CD4-positive, alpha-beta T cell treated with Interleukin-10 for 1 hour (primary cell): ENCODE measurements around the gene TCN1.
A peak's percentile ranks its signal among the peaks of the same experiment; 100 is the strongest.
"Not testable (repeated sequence)": the region's sequence is repeated elsewhere in the genome, so short reads cannot be mapped to it uniquely, and the experiment has no call there.

Experiments used
- DNase-seq: peaks from one replicate; pipeline ENCODE4 v3.0.0-alpha.2; 2020

Gene TCN1

GRCh38 chr11:59854871-59855270 lies 11.4 kb downstream of the TCN1 start:
- DNase-seq = no peak

- not testable (repeated sequence) for DNase-seq
Measured at GRCh38 chr11:59851416-59851815, 14.9 kb downstream of the TCN1 start.

DNA sequence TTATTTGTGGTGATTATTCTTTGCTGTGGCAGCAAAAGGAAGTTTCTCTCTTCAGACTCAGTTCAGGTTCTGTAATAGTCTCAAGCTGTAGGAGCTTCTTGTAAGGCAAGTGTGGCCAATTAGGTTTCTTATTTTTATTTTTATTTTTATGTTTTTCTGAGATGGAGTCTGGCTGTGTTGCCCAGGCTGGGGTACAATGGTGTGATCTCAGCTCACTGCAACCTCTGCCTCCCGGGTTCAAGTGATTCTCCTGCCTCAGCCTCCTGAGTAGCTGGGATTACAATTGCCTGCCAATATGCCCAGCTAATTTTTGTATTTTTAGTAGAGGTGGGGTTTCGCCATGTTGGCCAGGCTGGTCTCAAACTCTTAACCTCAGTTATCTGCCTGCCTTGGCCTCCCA lies 16.7 kb downstream of the TCN1 start:
- DNase-seq = not testable (repeated sequence)

GRCh38 chr11:59849129-59849528 lies 17.2 kb downstream of the TCN1 start:
- no peak for DNase-seq

- not testable (repeated sequence) for DNase-seq
Measured at GRCh38 chr11:59848439-59848838, 17.8 kb downstream of the TCN1 start.

- no peak for DNase-seq
Measured at GRCh38 chr11:59847626-59848025, 18.7 kb downstream of the TCN1 start.

DNA sequence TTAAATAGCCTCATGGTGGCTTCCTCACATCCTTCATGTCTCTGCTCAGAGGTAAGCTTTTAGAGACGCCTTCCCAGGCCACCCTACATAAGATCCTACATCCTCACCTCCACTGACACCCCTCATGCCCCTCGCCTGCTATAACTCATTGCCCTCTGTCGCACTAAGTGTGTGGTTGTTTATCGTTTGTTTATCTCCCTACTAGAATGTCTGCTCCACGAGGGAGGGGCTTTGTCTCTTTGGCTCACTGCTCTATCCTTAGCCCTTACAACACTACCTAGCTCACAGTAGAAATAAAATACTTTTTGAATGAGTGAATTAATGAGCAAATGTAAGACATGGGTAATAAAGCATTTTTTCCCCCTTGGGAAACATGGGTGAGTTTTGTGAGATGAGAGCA lies 19.7 kb downstream of the TCN1 start:
- no peak for DNase-seq

DNA sequence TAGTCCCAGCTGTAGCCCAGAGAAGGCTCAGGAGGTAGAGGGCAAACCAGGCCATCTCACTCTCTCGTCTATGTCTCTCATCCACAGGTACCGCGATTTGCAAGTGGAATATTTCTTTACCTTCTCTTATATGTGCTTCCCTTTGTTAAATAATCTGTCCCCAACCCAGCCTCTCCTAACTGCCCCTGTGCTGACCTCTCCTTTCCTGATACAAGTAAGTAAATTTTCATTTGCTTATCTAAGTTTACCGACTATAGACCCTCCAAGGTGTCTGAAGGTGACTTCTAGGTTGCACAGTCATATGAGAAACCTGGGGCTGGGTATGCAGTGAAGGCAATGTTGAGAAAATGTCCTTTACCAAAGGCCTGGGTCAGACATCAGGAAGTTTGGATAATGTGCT lies 20.9 kb downstream of the TCN1 start, which contains the start of gene CBLIF:
TSS of gene CBLIF (minus strand) at position 101 of the 400 bp plus-strand sequence. CDS start at position 55, 46 bp downstream.
- no peak for DNase-seq

GRCh38 chr11:59842316-59842715 lies 24.0 kb downstream of the TCN1 start:
- DNase-seq = no peak

DNA sequence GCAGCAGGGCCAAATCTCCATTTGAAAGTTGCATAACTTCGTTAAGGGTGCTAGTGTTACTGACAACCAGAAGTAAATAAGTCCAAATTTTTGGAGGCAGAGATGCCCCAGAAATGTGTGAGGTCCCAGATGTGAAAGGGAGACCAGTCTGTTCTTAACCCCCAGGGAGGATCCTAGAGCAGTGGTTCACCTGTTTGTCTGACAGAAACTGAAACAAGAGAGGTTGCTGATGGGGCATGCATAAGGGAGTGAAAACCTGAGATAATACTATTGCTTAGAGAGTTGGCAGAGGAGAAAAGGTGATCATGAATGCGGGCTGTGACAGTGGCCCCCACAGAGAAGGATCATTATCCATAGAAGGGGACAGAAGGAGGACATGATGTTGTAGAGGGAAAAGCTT lies 24.8 kb downstream of the TCN1 start:
- no peak for DNase-seq

GRCh38 chr11:59839615-59840014 lies 26.7 kb downstream of the TCN1 start:
- no peak for DNase-seq

GRCh38 chr11:59833602-59834001 lies 32.7 kb downstream of the TCN1 start:
- DNase-seq = no peak

- DNase-seq = no peak
Measured at GRCh38 chr11:59829358-59829757, 36.9 kb downstream of the TCN1 start.

DNA sequence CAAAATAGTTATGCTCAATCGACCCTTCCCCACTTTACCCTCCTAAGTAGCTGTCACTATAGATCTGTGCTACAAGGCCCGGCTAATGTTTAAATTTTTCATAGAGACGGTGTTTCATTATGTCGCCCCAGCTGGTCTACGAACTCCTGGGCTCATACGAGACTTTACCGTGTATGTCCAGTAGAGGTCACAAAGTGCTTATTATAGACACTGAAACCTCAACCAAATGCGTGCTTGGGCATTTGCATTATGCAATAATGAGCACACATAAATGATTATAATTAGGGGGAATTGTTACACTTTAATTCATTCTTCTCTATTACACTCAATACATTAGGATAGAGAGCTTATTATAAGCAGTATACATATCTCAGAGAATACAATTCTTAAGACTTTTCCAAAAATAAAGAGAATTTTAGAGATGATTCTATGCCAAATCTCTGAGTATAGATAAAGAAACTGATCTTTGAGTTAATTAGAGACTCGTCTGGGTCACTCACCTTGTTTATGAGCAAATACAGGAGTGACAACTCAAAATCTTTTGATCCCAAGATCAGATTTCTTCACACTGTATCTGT lies 43.2 kb downstream of the TCN1 start:
- DNase-seq = peak; percentile 57

DNA sequence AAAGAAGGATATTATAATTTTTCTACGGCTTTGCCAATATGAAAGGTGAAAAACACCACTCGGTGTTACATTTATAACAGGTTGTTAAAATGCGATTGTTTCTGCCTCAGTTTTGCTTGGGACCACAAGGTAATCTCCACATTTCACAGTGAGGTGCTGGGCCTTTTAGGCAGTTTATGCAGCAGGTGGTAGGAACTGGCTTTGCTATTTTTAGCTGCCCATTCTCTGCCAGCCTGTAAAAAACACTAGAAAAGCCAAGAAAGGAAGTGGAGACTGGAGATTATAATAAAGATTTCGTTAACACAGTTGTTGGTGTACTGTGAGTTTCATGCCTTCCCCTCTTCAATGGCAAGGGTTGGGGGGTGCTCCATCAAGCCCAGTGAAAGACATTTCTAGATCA lies 47.7 kb downstream of the TCN1 start:
- DNase-seq = no peak

DNA sequence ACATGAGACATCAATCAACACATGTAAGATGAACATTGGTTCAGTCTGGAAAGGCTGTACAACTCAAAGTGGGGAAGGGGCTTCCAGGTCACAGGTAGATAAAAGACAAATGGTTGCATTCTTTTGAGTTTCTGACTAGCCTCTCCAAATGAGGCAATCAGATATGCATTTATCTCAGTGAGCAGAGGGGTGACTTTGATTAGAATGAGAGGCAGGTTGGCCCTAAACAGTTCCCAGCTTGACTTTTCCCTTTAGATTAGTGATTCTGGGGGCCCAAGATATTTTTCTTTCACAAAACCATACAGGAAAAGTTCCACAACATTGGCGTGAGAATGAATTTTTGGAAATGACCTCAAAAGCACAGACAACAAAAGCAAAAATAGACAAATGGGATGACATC lies 49.9 kb downstream of the TCN1 start:
- DNase-seq = not testable (repeated sequence)

GRCh38 chr11:59815754-59816153 lies 50.5 kb downstream of the TCN1 start:
- DNase-seq = no peak

GRCh38 chr11:59814021-59814420 lies 52.3 kb downstream of the TCN1 start:
- no peak for DNase-seq

DNA sequence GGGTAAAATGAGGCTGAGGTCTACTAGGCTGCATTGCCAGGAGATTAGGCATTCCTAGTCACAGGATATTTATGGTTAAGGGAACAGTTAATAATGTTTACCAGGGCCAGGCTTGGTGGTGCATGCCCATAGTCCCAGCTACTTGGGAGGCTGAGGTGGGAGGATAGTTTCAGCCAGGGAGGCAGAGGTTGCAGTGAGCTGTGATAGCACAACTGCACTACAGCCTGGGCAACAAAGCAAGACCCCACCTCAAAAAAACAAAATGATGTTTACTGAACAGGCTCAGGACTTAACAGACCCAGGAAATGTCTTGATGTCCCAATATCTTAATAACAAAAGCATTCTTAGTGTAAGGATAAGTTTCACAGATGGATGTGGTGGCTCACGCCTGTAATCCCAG lies 52.9 kb downstream of the TCN1 start:
- no peak for DNase-seq

DNA sequence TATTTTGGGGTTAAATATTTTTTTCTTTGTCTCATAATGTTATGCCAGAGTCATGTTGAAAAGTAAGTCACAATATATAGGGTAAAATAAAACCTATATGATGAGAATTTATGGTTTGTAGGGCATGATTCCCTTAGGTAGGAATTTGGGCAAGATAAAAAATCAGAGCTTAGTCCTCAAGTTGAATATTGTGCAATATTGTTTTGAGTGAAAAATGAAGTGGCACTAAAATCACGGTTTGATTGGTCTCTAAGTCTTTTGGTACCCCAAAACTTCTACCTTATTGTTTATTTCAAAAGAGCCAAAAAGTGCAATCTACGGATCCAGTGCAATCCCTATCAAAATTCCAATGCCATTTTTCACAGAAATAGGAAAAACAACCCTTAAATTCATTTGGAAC lies 54.1 kb downstream of the TCN1 start:
- no peak for DNase-seq

- DNase-seq = no peak
Measured at GRCh38 chr11:59810911-59811259, 55.4 kb downstream of the TCN1 start.

- DNase-seq = peak; percentile 93
Measured at GRCh38 chr11:59810189-59810910, 55.9 kb downstream of the TCN1 start, which contains the start of gene MRPL16. TSS of gene MRPL16 (minus strand) at chr11:59810778. CDS start at chr11:59810658, 120 bp downstream.

GRCh38 chr11:59807047-59807610 lies 59.2 kb downstream of the TCN1 start:
- no peak for DNase-seq

- no peak for DNase-seq
Measured at GRCh38 chr11:59804061-59804460, 62.2 kb downstream of the TCN1 start.
